ENCODE results near the gene FAM76B. TPM values are rescaled to one million over a fixed set of nuclear protein-coding genes. Genes with fewer than 3 reads are reported as not detected.

The FAM76B gene
- 6.6 to 10.0 TPM (median 8.2 TPM) in 5 replicates for total RNA-seq (2022; extraction: Qiagen RNA extraction)

GRCh38 chr11:95789506-95790122 is at the start of gene FAM76B:
Gene FAM76B (minus strand): TSS chr11:95789782. CDS start chr11:95789478, 304 bp downstream.

GRCh38 chr11:95790123-95790932 is 746 bp upstream of the FAM76B start, which contains the start of gene CEP57:
Gene CEP57 (plus strand): TSS chr11:95790498. CDS start chr11:95790699, 201 bp downstream.

Other genes starting within 250 kb of the FAM76B start
- gene CEP57, start 716 bp upstream of the FAM76B start, total RNA-seq (2022; extraction: Qiagen RNA extraction): 12.0 to 17.0 TPM (median 15.3 TPM) in 5 replicates
- 21.4 to 31.3 TPM (median 21.9 TPM) in 5 replicates for gene MTMR2, start 134.3 kb upstream of the FAM76B start, total RNA-seq (2022; extraction: Qiagen RNA extraction)